Thyroid gland (tissue), 4 donors: ENCODE data around the gene NTNG1.

ENCODE experiments used
- CTCF ChIP-seq, 6 experiments: fragments of 200-600 bp in 3 of 6; fragments of 450-650 bp in 3 of 6; sonication (generic) in 3 of 6; IDR thresholded peaks; one replicate each; pipeline ENCODE4 v1.5.1; 2016 to 2019; ENCODE audit warnings: antibody characterized with exemption in 6 of 6, mild to moderate bottlenecking in 2 of 6, inconsistent platforms in 1 of 6, moderate library complexity in 1 of 6
- POLR2A ChIP-seq, 2 donors: fragments of 450-650 bp; IDR thresholded peaks; one replicate each; pipeline ENCODE4 v1.6.1; 2017; ENCODE audit warnings: antibody characterized with exemption in 2 of 2, mild to moderate bottlenecking in 2 of 2, moderate library complexity in 1 of 2

GRCh38 chr1:107251083-107251482 lies 110.2 kb downstream of the NTNG1 start:
- TF ChIP-seq CTCF (IDR thresholded peaks at IDR 0.05) (no peak), POLR2A (IDR thresholded peaks at IDR 0.05) (no peak)
